Inflammatory macrophage treated with lipopolysaccharide for 1 hour (primary cell): ENCODE data around the gene TECPR1.
"Not testable (repeated sequence)": the region's sequence is repeated elsewhere in the genome, so short reads cannot be mapped to it uniquely, and the experiment has no call there.

Experiments used
- DNase-seq, 2 donors: peaks; one replicate each; pipeline ENCODE4 v3.0.0-alpha.2; 2020 to 2022

The TECPR1 gene

DNA sequence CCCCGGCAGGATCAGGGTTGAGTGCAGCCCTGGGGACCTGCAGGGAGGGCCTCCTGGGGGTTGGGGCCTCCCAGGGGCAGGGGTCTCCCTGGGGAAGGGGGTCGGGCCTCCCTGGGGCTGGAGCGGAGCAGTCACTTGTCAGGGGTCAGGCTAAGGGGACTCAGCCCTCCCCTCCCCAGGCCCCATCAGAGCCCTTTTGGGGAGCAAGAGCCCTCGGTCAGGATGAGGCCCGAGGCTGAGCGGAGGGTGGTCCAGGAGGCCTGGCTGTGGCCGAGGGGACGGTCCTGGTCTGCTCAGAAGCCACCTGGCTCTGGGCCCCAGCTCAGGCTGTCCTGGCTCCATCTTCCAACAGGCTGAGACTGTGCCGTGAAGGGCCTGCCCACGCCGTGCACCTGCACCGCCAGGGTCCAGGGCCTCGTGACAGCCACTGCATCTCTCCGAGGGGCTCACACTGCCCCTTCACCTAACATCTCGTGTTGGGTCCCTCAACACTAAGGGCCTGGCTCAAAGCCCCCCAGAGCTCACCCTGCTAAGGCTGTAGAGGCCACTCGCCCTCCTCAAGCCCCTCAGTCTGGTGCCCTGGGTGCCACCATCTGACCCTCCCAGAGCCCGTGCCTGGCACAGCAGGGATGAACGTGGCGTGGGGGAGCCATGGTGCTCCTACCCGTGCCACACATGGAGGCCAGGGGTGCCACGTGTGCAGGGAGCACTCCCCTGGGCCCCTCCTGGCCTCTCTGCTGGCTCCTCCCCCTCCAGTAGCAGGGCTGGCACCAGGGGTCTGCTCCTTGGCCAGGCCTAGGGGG, 27.9 kb downstream of the TECPR1 start:
- no peak for DNase-seq

DNA sequence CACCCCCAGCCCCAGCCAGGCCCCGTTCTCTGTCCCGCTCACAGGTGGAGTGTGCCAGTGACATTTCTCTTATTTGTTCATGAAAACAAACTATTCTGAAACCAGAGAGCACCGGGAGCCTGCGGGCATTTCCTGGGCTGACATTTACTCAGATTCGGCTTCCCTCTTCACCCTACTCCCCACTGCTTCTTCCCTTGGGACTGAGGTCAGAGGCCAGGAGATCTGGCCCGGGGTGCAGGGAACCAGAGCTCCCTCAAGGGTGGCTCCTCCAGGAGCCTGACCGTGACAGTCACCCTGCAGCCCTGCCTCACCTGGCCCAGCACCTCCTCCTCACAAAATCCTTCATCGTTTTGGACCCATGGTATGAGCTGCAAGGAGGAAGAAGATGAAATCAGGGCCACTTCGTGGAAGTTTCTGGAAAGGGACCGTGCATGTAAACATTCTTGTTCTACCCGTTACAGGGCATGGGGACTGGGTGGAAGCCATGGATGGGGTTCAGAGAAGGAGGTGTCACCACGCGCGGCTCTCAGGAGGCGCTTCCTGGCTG, 28.6 kb downstream of the TECPR1 start:
- DNase-seq: no peak

DNA sequence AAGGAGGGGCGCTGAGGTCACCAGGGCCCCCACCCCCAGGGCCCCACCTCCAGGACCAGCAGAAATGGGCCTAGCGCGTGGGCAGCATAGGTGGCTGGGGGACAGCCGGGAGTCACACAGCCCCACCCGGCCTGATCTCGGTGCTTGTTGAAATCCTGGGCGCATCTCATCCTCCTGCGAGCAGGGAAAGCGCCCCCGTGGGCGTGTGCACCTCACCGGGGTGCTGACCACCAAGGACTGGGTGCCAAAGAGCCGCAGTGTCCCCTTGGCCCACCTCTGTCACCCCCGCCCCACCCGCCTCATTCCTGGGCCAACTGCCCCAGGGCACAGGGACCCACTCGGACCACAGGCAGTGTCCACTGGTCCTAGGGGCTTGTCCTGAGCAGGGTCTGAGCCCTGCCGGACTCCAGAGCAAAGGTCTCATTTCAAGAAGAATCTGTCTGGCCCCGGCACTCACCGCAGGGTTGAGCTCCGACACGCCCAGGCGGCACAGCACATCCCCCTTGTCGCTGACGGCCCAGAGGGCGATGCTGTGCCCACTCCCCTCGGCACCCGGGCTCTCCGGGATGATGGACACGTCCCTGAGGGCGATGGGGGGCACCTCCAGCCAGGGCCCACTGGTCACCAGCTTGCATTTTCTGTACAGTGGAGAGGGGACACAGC, 29.4 kb downstream of the TECPR1 start:
- DNase-seq: no peak

DNA sequence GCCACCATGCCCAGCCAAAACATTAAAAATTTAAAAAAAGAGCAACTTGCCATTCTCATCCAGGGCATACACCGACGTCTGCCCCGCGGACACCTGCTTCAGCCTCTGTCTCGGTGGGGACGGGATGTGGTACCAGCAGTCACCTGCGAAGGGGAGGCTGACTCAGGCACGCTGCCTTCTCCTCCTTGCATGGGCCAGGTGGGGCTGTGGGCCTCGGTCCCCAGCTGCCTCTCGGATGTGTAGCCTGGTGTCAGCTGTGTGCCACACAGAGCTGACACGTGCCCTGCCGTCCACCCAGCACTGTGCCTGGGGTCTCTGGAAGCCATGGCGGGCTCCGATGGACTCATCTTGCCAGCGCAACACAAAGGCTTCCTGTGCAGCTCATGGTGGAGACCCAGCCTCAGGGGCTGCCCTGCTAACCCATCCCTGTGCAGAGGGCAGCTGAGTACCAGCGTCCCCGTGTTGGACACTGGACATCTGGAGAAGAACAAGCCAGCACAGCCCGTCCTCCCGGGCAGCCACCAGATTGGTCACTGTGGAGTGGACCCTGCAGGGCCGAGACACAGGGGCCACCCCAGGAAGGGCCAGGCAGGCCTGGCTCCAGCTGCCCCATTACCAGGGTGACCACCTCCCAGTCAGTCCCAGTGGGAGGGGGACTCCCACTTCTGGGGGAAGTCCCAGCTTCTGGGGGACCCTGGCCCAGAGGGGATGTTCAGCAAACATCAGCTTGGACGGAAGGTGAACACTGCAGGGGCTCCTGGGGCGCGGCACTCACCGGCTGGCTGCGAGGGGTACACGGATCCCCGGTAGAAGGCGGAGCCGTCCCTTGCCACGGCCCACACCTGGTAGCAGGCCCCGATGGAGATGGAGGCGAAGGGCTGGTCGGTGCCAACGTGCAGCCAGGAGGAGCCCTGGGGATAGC, 30.2 kb downstream of the TECPR1 start:
- DNase-seq: no peak

DNA sequence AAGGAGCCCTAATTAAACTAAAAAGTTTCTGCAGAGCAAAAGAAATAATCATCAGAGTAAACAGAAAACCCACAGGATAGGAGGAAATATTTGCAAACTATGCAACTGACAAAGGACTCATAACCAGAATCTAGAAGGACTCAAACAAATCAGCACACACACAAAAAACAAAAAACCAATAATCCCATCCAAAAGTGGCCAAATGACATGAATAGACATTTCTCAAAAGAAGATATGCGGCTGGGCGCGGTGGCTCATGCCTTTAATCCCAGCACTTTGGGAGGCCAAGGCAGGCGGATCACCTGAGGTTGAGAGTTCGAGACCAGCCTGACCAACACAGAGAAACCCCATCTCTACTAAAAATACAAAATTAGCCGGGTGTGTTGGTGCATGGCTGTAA, 32.6 kb downstream of the TECPR1 start:
- DNase-seq: not testable (repeated sequence)

DNA sequence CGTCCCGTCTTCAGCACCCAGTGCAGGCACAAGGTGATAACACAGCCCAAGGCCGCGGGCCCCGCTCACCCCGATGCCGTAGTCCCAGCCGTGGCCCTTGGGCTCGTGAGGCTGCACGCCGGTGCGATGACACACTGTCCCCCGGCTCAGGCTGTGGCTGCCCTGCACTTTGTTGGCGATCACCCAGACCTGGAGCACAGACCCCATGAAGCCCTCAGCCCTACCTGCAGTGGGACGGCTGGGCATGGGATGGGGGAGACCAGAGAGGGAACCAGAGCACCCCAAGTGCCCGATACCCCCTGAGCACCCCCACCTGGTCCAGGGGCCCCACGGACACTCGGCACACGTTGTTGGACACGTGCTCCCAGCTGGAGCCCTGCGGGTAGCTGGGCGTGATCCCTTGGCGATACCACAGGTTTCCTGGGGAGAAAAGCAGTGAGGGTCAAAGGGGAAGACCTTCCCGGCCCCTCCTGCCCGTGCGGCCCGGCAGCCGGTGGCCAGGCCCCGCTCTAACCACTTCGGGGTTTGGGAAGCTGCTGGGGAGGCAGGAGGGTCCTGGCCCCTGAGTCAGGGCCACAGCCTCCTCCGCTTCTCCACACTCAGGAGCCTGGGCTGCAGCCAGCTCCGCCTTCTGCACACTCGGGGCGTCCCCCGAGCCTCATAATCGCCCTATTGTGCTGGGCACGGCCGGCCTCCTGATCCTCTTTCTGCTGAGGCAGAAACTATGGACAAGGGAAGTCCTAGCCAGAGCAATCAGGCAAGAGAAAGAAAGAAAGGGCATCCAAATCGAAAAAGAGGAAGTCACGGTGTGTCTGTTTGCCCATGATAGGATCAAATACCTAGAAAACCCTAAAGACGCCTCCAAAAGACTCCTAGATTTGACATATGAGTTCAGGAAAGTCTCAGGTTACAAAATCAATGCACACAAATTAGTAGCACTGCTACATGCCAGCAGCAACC, 34.1 kb downstream of the TECPR1 start:
- DNase-seq: peak; percentile 54 to 59

DNA sequence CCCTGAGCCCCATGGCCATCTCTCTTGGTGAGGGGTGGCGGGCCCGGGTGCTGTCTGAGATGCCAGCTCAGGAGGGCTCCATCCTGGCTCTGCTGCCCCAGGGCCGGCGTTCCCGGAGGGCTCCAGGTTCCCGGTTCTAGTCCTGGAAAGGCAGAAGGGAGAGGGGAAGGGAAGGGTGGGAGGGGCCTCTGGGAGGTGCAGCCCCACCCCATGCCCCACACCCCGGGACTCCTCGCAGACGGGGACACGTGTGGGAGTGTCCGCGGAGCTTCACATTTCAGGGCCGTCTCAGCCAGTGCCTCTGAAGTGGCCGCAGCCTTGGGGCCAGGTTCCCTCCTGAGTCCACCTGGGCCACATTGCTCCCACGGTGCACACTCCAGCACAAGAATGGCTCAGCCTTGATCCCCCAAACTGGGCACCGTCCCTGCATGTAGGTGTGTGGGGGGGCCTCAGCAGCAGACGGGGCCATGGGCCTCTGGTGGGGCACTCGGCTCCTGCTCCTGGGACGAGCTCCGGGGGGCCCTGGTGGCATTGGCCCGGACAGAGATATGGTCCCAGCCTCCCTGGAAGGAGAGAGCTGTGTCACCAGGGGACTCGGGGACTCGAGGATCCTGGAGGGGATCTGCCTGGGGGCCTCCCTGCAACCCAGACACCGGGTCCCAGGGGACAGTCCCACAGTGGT, 35.0 kb downstream of the TECPR1 start:
- no peak for DNase-seq

DNA sequence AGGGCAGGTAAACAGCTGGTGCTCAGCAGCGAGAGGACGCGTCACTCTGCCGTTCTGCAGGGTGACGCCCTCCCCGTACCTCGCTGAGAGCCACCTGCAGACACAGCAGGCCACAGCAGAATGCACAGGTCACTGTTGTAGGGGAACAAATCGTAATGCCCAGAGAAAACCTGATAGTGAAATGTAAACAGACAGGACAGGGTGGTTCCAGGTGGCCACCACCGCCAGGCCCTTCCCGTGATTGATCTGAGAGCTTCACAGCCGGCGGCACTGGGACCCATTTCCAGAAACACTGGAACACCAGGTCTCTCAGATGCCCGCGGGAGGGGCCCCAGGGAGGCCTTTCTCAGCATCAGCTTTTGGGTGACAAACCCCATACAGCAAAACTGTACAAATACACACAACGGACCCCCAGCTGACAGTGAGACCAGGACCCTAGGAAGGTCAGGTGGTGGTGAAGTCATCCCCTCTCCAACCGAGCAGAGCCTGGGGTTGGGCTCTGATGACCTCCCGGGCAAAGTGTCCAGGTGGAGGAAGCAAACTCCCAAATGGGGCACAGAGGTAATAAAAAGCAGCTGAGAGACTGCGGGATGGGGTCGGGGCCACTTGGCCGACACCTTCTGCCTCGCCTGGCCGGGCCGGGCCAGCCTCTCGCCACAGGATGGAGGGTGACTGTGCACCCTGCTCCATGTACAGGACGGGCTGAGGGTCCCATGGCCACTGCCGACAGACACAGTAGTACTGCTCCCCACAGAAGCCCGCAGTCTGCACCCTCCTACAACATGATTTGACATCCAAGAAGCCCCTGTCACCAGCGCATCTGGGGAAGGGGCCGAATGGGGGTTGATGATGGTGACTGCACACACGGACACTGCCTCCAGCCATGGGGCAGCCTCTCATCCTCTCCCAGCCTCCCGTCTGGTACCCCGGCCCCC, 36.2 kb downstream of the TECPR1 start:
- no peak for DNase-seq

DNA sequence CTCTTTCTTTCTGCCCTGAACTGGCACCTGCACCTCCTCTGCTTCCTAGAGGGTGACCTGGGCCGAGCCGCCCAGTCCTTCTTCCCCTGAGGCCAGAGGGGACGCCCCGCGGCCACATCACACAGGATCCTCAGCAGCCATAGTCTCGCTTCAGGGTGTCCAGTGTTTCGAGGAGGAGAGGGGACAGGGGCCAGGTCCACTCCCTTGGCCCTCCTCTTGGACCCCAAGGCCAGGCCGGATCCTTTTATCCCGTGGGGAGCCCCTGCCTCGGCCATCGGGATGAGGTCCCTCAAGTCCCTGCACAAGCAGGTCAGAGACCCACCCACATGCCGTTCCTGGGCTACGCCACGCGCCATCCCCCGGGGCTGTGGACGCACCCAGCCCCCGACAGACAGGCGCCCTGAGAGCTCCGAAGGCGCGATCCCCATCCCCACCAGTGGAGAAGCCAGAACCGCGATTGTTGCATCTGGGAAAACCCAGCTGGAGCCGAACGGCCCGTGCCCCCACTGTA, 37.2 kb downstream of the TECPR1 start:
- no peak for DNase-seq

DNA sequence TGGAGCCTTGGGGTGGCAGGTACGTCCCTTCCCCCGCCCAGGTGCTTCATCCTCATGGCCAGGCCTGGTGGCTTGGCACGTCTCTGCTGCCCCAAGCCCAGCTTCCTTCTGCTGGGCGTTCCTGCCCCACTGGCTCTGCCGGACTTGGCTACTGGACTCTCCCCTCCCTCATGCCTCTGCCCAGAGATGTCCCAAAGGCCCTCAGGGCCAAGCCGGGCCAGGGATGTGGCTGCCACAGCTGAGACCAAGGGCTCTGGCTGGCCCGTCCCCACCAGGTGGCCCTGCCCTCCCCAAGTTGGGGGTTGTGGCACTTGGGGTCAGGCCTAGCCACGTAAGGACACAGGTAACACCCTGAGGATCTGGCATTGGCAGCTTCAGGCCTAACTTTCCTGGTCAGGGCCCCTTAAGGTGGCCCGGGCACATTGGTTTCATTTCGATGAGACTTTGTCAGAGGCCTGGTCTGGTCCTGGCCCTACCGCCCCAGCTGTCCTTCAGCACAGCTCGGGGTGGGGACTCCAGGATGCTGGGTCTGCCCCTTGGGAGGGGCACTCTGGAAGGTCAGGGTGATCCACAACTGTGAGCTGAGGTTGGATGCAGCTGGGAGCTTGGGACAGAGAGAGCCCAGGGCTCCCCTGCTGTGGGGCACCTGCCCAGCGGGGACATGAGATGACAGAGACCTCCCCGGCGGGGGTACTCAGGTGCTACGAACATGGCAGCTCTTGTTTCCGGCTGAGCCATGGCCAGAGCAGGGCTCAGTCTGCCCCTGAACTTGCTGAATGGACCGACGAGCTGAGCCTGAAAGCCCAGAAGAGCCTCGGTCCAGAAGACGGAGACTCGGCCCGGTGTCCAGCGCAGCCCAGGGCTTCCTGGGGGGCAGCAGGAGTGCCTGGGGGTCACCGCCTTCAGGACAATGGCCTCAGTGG, 37.9 kb downstream of the TECPR1 start:
- DNase-seq: no peak

DNA sequence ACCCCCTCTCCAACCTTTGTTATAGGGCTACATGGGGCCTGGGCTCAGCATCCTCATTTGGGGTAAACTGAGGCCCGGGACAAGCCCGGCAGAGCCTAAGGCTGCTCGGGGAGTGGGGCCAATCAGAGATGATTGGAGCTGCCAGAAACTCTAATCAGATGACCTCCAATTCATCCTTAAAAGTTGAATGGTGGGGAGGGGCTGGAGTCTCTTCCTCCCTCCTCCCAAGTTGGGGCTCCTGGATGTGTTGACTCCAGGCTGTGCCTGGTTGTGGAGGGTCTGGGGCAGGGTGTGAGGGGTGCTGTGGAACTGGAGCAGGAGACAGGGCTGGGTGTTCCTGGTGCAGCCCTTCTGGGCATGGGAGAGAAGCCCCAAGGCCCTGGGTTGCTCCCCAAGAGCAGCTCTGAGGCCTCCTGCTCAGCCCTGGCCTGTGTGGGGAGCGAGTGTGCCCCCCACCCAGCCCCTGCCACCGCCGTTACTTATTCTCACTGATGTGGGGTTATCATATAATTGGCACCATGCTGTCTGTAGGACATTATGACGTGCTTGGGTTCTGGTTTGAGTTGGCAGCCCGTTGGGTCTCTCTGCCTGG, 38.6 kb downstream of the TECPR1 start:
- no peak for DNase-seq

DNA sequence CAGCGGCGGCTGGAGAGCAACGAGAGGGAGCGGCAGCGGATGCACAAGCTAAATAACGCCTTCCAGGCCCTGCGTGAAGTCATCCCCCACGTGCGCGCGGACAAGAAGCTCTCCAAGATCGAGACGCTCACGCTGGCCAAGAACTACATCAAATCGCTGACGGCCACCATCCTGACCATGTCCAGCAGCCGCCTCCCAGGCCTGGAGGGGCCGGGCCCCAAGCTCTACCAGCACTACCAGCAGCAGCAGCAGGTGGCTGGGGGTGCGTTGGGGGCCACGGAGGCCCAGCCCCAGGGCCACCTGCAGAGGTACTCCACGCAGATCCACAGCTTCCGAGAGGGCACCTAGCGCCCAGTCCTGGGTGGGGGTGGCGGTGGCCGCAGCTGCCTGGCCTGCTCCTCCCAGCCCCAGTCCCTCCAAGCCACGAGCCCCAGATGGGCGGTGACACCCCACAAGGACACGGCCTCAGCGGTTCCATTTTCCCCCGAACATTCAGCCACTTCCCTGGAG, 39.4 kb downstream of the TECPR1 start:
- DNase-seq: no peak

DNA sequence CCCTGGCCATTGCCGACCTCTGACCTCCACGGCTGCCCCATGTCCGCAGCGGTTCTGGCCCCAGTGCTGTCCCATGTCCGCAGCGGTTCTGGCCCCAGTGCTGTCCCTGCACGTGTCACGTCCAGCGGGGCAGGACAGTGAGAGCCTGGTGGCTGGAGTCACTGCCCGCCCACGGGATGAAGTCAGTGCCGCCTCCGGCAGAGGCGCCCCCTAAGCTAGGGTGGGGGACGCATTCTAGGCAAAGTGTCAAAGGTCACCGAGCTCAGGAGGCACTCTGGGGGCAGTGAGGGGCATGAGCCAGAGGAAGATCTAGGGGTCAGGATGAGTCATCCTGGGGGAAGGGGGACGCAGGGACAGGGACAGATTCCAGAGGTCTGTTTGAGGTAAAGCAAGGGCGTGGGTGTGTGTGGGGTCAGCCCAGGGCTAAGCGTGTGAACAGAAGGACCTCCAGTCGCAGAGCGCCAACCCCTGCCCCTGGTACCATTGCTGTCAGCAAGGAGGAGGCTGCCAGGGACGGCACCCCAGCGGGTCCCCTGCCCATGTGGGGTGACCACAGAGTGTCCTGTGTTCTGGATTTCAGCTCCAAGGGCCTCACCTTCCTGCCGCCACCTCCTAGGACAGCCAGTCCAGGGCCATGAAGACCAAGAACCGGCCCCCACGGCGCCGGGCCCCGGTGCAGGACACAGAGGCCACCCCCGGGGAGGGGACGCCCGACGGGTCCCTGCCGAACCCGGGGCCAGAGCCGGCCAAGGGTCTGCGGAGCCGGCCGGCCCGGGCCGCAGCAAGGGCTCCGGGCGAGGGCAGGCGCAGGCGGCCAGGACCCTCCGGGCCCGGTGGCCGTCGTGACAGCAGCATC, 40.1 kb downstream of the TECPR1 start:
- no peak for DNase-seq

DNA sequence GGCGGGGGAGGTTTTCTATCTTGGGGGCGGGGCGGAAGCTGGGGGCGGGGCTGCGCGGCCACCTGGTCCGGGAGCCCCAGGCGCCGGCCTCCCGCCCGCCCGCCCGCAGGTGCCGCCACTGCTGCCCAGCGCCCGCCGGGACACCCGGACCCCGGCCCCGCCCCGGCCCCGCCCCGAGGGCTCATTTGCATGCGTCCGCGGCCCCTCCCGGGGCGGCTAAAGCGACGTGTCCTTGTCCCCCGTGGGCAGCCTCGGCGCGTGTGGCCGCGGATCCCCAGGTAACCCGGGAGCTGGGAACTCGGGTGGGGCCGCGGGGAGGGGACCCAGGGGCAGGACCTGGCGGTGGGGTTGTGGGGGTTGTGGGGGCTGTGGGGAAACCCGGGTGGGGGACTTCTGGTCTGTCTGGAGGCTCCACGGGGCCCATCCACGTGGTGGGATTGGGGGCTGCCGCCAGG, 40.8 kb downstream of the TECPR1 start, which contains the start of gene BHLHA15:
Gene BHLHA15 (plus strand): TSS at position 219 of the 455 bp plus-strand sequence. CDS start 871 bp downstream, outside the sequence.
- DNase-seq: no peak

DNA sequence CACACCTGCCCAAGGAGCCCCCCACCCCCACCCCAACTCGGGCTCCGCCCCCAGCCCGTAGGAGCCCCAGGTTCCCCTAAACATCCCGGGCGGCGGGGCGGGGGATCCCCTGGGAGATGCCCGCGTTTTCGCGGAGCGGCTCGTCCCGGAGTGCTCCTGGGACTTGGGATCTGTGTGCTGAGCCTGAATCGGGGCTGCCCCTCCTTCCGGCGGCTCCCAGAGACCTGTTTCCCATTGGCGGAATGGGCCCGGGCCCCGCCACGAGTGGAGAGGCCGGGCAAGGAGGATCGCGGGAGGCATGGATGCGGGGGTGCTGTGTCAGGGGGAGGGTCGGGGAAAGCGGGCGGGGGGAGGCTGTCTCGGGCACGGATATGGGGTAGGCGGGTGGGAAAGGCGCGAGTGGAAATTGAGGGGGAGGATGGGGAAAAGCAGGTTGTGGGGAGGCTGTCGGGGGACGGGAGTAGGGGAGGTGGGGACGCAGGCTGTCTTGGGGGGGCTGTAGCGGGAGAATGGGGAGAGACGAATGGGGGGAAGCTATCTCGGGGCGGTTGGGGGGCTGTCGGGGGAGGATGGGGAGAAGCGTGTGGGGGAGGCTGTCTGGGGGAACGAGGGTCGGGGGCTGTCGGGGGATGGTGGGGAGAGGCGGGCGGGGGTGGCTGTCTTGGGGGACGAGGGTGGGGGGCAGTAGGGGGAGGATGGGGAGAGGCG, 41.4 kb downstream of the TECPR1 start:
- DNase-seq: no peak
